ENCODE measurements around the gene CAST. TPM values are rescaled to one million over a fixed set of nuclear protein-coding genes. Genes with fewer than 3 reads are reported as not detected.

The CAST gene
- polyA plus RNA-seq, 2 donors = 205 to 245 TPM

DNA sequence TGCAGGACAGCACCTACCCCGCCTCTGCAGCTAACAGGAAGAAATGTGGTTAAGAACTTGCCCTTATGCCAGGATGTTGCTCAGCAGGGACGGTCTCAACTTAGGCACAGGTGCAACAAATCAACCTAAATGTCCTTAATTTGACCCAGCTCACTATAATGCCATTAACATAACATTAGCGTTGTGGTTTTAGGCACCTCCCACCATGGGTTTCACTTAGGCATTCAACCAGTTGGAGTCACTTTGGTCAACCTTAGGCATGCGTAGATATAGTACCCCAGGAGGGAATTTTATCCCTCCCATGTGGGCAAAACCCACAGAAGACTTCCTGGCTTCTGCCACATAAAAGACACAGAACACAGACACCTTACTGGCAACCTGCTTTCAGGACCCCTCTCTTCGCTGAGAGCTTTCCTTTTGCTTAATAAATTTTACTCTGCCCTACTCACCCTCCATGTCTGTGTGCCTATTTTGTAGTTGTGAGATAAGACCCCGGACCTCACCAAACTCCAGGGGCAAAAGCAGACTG lies 154.3 kb downstream of the CAST start:
- Histone ChIP-seq H3K36me3 (ENCODE audit: control insufficient read depth in 2 of 2, insufficient read depth in 2 of 2, low read length in 1 of 2) (no peaks in the 10 kb centered on the region), H3K9me3 (ENCODE audit: control insufficient read depth in 2 of 2, insufficient read depth in 1 of 2, low read depth in 1 of 2, low read length in 1 of 2) (no peaks in the 10 kb centered on the region), H3K4me1 (ENCODE audit: control insufficient read depth in 2 of 2, insufficient read depth in 2 of 2, low read length in 1 of 2) (no peaks in the 10 kb centered on the region), H3K27ac (ENCODE audit: low read depth in 2 of 2, low read length in 1 of 2) (no peak overlapping the region), H3K27me3 (ENCODE audit: control insufficient read depth in 1 of 2, insufficient read depth in 2 of 2, low read length in 2 of 2) (no peaks in the 10 kb centered on the region), H3K4me3 (ENCODE audit: low read depth in 1 of 2, low read length in 2 of 2) (no peak overlapping the region)
- WGBS, 2 donors = 62 to 63% methylated on average over 6 of the region's 6 CpGs

GRCh38 chr5:96816991-96817390 lies 154.8 kb downstream of the CAST start:
- H3K9me3 ChIP-seq (ENCODE audit: control insufficient read depth in 2 of 2, insufficient read depth in 1 of 2, low read depth in 1 of 2, low read length in 1 of 2) = no peaks in the 10 kb centered on the region
- no peak overlapping the region for H3K4me3 ChIP-seq (ENCODE audit: low read depth in 1 of 2, low read length in 2 of 2)
- H3K4me1 ChIP-seq (ENCODE audit: control insufficient read depth in 2 of 2, insufficient read depth in 2 of 2, low read length in 1 of 2) = no peaks in the 10 kb centered on the region
- no peaks in the 10 kb centered on the region for H3K36me3 ChIP-seq (ENCODE audit: control insufficient read depth in 2 of 2, insufficient read depth in 2 of 2, low read length in 1 of 2)
- no peak overlapping the region for H3K27ac ChIP-seq (ENCODE audit: low read depth in 2 of 2, low read length in 1 of 2)
- 60 to 70% methylated on average over 1 of the region's 1 CpG for WGBS, 2 donors
- H3K27me3 ChIP-seq (ENCODE audit: control insufficient read depth in 1 of 2, insufficient read depth in 2 of 2, low read length in 2 of 2) = no peaks in the 10 kb centered on the region

DNA sequence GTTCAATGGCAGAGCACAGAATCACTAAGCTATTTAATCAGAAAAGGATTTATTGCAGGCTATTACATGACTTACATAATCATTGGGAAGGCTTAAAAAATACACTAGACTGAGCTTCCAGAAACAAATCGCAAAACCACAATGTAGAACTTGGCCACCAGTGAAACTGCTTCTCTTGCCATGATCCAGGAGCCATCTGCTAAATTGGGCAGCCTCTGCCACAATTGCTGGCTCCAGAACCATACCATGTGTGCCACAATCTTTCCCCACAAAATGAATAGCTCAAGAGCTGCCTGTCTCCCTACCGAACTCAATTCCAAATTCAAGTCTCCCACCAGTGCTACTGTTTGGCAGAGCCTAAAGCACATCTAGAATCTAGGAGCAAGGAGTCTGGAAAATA lies 155.3 kb downstream of the CAST start:
- no peaks in the 10 kb centered on the region for H3K9me3 ChIP-seq (ENCODE audit: control insufficient read depth in 2 of 2, insufficient read depth in 1 of 2, low read depth in 1 of 2, low read length in 1 of 2)
- no peaks in the 10 kb centered on the region for H3K27me3 ChIP-seq (ENCODE audit: control insufficient read depth in 1 of 2, insufficient read depth in 2 of 2, low read length in 2 of 2)
- no peak overlapping the region for H3K4me3 ChIP-seq (ENCODE audit: low read depth in 1 of 2, low read length in 2 of 2)
- H3K36me3 ChIP-seq (ENCODE audit: control insufficient read depth in 2 of 2, insufficient read depth in 2 of 2, low read length in 1 of 2) = no peaks in the 10 kb centered on the region
- no peak overlapping the region for H3K27ac ChIP-seq (ENCODE audit: low read depth in 2 of 2, low read length in 1 of 2)
- H3K4me1 ChIP-seq (ENCODE audit: control insufficient read depth in 2 of 2, insufficient read depth in 2 of 2, low read length in 1 of 2) = no peaks in the 10 kb centered on the region
- WGBS, 2 donors = 40 to 52% methylated on average over 2 of the region's 2 CpGs

DNA sequence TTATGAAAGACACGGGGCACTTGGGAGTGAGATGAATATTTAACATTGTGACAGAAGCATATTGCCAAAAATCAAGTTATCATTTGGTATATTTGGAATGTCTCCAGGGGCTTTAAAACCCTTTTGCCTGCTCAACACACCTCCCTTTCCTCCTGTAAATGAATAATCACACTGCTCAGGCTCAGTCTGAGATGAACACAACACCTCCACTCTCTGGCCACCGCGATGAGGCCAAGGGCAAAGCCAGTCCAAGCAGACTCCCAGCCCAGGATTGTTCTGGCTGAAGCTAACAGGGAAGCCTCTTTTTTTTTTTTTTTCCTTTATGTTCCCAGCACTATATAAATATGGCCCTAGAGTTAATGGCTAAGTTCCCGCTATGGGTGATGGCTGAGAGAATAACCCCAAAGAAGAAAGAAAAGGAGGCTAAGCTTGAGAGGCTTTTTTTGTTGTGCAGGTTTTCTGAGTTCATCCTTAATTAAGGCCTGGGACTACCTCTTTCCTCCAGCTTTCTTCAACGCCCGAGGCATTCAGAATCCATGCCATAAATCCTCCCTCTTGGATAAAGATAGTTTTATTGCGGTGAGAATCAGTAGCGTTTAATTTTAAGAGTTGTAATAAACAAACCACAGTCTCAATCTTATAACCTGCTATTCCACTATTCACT lies 156.1 kb downstream of the CAST start:
- H3K36me3 ChIP-seq (ENCODE audit: control insufficient read depth in 2 of 2, insufficient read depth in 2 of 2, low read length in 1 of 2) = no peaks in the 10 kb centered on the region
- H3K27ac ChIP-seq (ENCODE audit: low read depth in 2 of 2, low read length in 1 of 2) = no peak overlapping the region
- no peaks in the 10 kb centered on the region for H3K9me3 ChIP-seq (ENCODE audit: control insufficient read depth in 2 of 2, insufficient read depth in 1 of 2, low read depth in 1 of 2, low read length in 1 of 2)
- 85 to 87% methylated on average over 8 of the region's 8 CpGs for WGBS, 2 donors
- no peaks in the 10 kb centered on the region for H3K4me1 ChIP-seq (ENCODE audit: control insufficient read depth in 2 of 2, insufficient read depth in 2 of 2, low read length in 1 of 2)
- H3K27me3 ChIP-seq (ENCODE audit: control insufficient read depth in 1 of 2, insufficient read depth in 2 of 2, low read length in 2 of 2) = no peaks in the 10 kb centered on the region
- no peak overlapping the region for H3K4me3 ChIP-seq (ENCODE audit: low read depth in 1 of 2, low read length in 2 of 2)

GRCh38 chr5:96819806-96820205 lies 157.6 kb downstream of the CAST start:
- H3K9me3 ChIP-seq (ENCODE audit: control insufficient read depth in 2 of 2, insufficient read depth in 1 of 2, low read depth in 1 of 2, low read length in 1 of 2) = no peaks in the 10 kb centered on the region
- WGBS, 2 donors = 95 to 97% methylated on average over 4 of the region's 4 CpGs
- no peaks in the 10 kb centered on the region for H3K4me1 ChIP-seq (ENCODE audit: control insufficient read depth in 2 of 2, insufficient read depth in 2 of 2, low read length in 1 of 2)
- H3K27me3 ChIP-seq (ENCODE audit: control insufficient read depth in 1 of 2, insufficient read depth in 2 of 2, low read length in 2 of 2) = no peaks in the 10 kb centered on the region
- no peak overlapping the region for H3K4me3 ChIP-seq (ENCODE audit: low read depth in 1 of 2, low read length in 2 of 2)
- no peaks in the 10 kb centered on the region for H3K36me3 ChIP-seq (ENCODE audit: control insufficient read depth in 2 of 2, insufficient read depth in 2 of 2, low read length in 1 of 2)
- H3K27ac ChIP-seq (ENCODE audit: low read depth in 2 of 2, low read length in 1 of 2) = no peak overlapping the region

DNA sequence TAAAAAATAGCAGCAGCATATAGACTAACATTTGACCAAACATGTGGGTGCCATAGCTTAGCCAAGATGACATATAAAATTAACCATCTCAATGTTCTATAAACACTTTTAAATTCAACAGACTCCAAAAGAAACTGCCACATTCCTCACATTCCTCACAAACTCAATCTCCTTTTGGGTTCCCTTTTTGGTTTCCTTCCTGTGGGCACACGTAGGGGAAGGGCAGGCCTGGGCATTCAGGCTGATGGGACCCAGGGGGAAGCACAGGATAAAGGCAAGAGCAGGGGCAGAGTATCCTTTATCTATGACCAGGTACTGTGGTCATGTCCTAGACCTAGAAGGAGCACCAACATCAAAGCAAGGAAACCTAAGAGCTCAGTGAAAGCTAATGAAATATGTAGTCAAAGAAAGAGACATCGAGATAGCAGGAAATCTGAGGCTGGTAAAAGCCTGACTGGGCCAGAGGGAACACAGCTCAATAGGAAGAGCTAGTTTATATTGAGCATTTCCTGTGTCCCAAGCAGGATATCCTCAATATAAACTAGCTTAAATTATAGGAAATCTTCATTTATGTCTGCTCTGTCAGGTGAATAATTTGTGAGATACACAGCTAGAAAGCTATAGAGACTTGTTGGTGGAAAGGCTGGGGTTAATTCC lies 159.2 kb downstream of the CAST start:
- H3K36me3 ChIP-seq (ENCODE audit: control insufficient read depth in 2 of 2, insufficient read depth in 2 of 2, low read length in 1 of 2) = no peaks in the 10 kb centered on the region
- 45 to 54% methylated on average over 2 of the region's 2 CpGs for WGBS, 2 donors
- no peaks in the 10 kb centered on the region for H3K9me3 ChIP-seq (ENCODE audit: control insufficient read depth in 2 of 2, insufficient read depth in 1 of 2, low read depth in 1 of 2, low read length in 1 of 2)
- no peak overlapping the region for H3K4me3 ChIP-seq (ENCODE audit: low read depth in 1 of 2, low read length in 2 of 2)
- H3K27me3 ChIP-seq (ENCODE audit: control insufficient read depth in 1 of 2, insufficient read depth in 2 of 2, low read length in 2 of 2) = no peaks in the 10 kb centered on the region
- no peaks in the 10 kb centered on the region for H3K4me1 ChIP-seq (ENCODE audit: control insufficient read depth in 2 of 2, insufficient read depth in 2 of 2, low read length in 1 of 2)
- no peak overlapping the region for H3K27ac ChIP-seq (ENCODE audit: low read depth in 2 of 2, low read length in 1 of 2)

GRCh38 chr5:96822686-96823459 lies 160.7 kb downstream of the CAST start:
- WGBS, 2 donors = 89 to 94% methylated on average over 6 of the region's 6 CpGs
- Histone ChIP-seq H3K4me1 (ENCODE audit: control insufficient read depth in 2 of 2, insufficient read depth in 2 of 2, low read length in 1 of 2) (no peaks in the 10 kb centered on the region), H3K27ac (ENCODE audit: low read depth in 2 of 2, low read length in 1 of 2) (no peak overlapping the region), H3K4me3 (ENCODE audit: low read depth in 1 of 2, low read length in 2 of 2) (no peak overlapping the region), H3K9me3 (ENCODE audit: control insufficient read depth in 2 of 2, insufficient read depth in 1 of 2, low read depth in 1 of 2, low read length in 1 of 2) (no peaks in the 10 kb centered on the region), H3K27me3 (ENCODE audit: control insufficient read depth in 1 of 2, insufficient read depth in 2 of 2, low read length in 2 of 2) (no peaks in the 10 kb centered on the region), H3K36me3 (ENCODE audit: control insufficient read depth in 2 of 2, insufficient read depth in 2 of 2, low read length in 1 of 2) (no peaks in the 10 kb centered on the region)

DNA sequence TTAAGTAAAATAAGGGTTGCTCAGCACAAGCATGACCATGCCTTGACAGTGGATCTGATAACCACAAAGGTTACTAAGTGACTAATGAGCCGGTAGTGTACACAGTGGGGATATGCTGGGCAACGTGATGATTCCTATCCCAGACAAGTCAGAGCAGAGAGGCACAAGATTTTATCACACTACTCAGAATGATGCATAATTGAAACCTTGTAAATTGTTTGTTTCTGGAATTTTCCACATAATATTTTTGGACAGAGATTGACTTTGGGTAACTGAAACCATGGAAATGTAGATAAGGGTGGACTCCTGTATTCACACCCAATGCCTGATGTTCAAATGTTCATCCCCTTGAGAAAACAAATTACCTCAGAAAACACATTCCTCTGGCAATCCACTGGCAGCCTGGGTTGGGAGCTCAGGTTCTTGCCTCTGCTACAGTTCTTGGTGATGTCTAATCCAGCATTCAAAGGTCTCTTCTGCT lies 161.8 kb downstream of the CAST start:
- H3K27ac ChIP-seq (ENCODE audit: low read depth in 2 of 2, low read length in 1 of 2) = no peak overlapping the region
- H3K4me3 ChIP-seq (ENCODE audit: low read depth in 1 of 2, low read length in 2 of 2) = no peak overlapping the region
- no peaks in the 10 kb centered on the region for H3K9me3 ChIP-seq (ENCODE audit: control insufficient read depth in 2 of 2, insufficient read depth in 1 of 2, low read depth in 1 of 2, low read length in 1 of 2)
- no peaks in the 10 kb centered on the region for H3K36me3 ChIP-seq (ENCODE audit: control insufficient read depth in 2 of 2, insufficient read depth in 2 of 2, low read length in 1 of 2)
- no peaks in the 10 kb centered on the region for H3K4me1 ChIP-seq (ENCODE audit: control insufficient read depth in 2 of 2, insufficient read depth in 2 of 2, low read length in 1 of 2)
- WGBS, 2 donors = 22 to 30% methylated on average over 2 of the region's 2 CpGs
- no peaks in the 10 kb centered on the region for H3K27me3 ChIP-seq (ENCODE audit: control insufficient read depth in 1 of 2, insufficient read depth in 2 of 2, low read length in 2 of 2)

Data from esophagus (tissue), 2 donors.